Prostate gland (tissue), 2 donors: Measurements from ENCODE around the gene ARFRP1.

Experiments
- POLR2A ChIP-seq: fragments of 450-650 bp; IDR thresholded peaks from one replicate; pipeline ENCODE4 v1.6.1; 2016; ENCODE audit warnings: antibody characterized with exemption, mild to moderate bottlenecking
- POLR2AphosphoS5 ChIP-seq: sonication (generic); formaldehyde crosslinking; IDR thresholded peaks from one replicate; pipeline ENCODE4 v1.6.1; 2017; ENCODE audit warnings: antibody characterized with exemption
- TF ChIP-seq, protein P1 (sequence below), 4 experiments: fragments of 200-600 bp in 2 of 4; fragments of 450-650 bp in 2 of 4; sonication (generic) in 2 of 4; IDR thresholded peaks; 1 replicate in 3 of 4; 2 replicates in 1 of 4; pipeline ENCODE4 v1.5.1; 2016 to 2019; ENCODE audit warnings: antibody characterized with exemption in 4 of 4, mild to moderate bottlenecking in 2 of 4, moderate library complexity in 2 of 4

DNA sequence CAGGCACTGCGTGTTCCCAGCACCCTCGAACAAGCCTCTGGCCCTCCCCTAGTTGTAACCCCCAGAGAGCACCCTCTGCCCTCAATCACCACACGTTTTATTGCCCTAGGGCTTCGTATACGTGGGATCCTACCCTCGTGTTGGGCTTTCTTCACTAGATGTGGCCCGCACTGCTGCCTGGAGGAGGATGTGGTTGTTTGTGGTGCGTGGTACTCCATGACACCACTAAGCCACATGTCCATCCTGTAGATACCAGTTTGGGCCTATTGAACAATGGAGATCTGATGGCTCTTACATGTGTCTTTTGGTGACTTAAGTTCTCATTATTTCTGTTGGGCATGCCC is 48.8 kb upstream of the ARFRP1 start:
- TF ChIP-seq, protein P1, sequence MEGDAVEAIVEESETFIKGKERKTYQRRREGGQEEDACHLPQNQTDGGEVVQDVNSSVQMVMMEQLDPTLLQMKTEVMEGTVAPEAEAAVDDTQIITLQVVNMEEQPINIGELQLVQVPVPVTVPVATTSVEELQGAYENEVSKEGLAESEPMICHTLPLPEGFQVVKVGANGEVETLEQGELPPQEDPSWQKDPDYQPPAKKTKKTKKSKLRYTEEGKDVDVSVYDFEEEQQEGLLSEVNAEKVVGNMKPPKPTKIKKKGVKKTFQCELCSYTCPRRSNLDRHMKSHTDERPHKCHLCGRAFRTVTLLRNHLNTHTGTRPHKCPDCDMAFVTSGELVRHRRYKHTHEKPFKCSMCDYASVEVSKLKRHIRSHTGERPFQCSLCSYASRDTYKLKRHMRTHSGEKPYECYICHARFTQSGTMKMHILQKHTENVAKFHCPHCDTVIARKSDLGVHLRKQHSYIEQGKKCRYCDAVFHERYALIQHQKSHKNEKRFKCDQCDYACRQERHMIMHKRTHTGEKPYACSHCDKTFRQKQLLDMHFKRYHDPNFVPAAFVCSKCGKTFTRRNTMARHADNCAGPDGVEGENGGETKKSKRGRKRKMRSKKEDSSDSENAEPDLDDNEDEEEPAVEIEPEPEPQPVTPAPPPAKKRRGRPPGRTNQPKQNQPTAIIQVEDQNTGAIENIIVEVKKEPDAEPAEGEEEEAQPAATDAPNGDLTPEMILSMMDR (IDR thresholded peaks at IDR 0.05): no peak
- TF ChIP-seq POLR2AphosphoS5 (no peak), POLR2A (no peak)
